Stimulated activated naive CD4-positive, alpha-beta T cell (primary cell): ENCODE data around the gene AKAP5.

Experiments
- DNase-seq, 6 experiments: peaks; one replicate each; lab custom pipeline; 2025; lab: John Stamatoyannopoulos, UW

Gene AKAP5, protein sequence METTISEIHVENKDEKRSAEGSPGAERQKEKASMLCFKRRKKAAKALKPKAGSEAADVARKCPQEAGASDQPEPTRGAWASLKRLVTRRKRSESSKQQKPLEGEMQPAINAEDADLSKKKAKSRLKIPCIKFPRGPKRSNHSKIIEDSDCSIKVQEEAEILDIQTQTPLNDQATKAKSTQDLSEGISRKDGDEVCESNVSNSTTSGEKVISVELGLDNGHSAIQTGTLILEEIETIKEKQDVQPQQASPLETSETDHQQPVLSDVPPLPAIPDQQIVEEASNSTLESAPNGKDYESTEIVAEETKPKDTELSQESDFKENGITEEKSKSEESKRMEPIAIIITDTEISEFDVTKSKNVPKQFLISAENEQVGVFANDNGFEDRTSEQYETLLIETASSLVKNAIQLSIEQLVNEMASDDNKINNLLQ

GRCh38 chr14:64465191-64465822 lies at the start of gene AKAP5:
Gene AKAP5 (plus strand): TSS chr14:64465499. CDS start chr14:64468395, 2,896 bp downstream.
- DNase-seq: peak; percentile 47 to 69 (median 60)

DNA sequence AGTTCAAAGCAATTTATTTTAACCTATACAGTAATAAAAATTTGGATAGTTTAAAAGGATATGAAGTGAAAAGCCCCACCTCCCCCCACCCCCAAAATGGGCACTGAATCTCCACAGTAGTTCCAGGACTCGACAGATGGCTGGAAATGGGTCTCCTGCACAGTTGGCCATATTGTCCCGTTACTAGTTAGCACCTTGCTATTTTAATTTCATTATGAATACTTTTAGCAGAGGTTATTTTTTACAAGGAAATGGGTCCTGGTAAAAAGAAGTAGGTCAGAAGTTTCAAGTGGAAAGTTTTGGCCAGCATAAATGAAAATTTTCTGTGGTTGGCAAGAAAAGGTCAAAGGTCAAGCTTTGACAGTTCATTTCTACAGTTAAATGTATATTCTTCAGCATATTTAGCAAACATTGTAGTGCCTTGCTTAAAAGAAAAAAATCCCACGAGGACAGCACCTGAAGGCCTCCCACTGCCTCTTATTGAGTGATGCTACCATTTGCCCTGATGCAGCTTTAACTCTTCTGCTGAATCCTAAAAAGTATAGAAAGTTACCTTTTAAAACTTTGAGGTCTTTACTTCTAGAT lies 48.9 kb upstream of the AKAP5 start:
- no peak for DNase-seq

- no peak for DNase-seq
Measured at GRCh38 chr14:64417055-64417770, 48.1 kb upstream of the AKAP5 start.

GRCh38 chr14:64417771-64418125 lies 47.6 kb upstream of the AKAP5 start:
- DNase-seq: no peak

- DNase-seq: no peak
Measured at GRCh38 chr14:64419003-64419402, 46.3 kb upstream of the AKAP5 start.

DNA sequence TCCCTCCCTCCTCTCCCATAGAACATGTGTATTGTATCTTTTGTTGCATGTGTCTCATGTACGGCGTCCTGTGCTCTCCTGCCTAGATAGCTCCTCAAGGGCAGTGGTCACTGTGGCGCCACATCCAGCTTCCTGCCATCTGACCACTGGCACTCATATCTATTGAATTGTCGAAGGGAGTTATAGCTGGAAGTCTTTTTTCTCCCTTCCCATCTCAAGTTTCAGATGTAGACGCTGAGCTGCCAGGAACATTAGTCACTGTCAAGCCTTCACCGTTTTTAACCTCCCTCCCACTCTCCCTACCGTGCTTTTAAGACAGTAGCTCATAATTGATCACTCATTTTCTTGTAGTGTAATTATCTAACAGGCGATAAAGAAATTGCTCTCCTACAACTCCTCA lies 44.1 kb upstream of the AKAP5 start:
- no peak for DNase-seq

DNA sequence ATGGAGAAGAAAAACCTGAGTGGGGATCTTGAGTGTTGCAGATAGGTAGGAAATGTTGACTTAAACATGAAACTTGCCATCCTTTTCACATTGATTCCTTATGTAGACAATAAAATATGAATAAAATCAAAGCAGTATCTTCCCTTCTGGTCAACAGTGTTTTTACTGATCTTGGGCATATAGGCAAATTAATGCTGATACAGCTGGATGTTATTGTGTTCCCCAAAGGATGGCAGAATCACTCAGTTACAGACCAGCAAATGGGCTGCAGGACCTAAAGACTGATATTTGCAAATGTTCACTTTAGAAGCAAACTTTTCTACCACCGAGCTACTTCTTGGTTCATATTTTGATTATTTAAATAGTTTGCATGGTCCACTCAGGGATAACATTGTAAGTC lies 43.3 kb upstream of the AKAP5 start:
- DNase-seq: no peak

GRCh38 chr14:64422756-64423155 lies 42.5 kb upstream of the AKAP5 start:
- no peak for DNase-seq

DNA sequence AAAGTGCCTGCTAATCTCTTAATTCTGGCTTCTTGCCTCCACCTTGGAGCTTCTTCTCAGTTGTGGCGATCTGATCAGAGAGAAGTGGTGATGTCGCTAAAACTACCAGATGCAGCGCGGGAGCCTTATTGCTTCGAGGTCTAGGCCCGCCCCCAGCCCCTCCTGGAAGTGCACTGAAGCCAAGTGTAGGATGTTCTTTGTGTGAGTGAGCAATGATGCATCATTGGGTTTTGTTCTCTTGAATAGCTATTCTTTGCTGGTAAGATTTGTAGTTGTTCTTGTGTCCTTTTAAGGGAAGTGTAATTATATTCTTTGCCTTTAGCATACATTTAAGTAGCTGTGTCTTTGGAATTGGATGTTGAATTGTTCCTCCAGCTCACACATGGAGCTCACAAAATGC lies 41.3 kb upstream of the AKAP5 start:
- DNase-seq: no peak

DNA sequence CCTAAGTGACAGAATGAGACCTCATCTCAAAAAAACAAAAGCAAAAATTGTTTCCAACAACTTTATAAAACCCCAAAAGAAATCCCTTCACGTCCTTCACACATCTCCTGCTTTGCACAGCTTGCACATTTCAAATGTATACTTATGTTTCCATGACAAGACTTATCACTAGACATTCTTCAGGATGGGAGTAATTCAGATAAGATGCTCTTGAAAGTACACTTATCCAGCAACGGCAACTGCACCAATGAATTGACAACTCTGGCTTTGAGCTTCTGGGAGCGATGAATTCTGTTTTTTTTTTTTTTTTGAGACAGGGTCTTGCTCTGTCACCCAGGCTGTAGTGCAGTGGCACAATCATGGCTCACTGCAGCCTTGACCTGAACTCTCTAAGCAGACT lies 30.8 kb upstream of the AKAP5 start:
- no peak for DNase-seq

- no peak for DNase-seq
Measured at GRCh38 chr14:64438181-64438841, 27.0 kb upstream of the AKAP5 start.

DNA sequence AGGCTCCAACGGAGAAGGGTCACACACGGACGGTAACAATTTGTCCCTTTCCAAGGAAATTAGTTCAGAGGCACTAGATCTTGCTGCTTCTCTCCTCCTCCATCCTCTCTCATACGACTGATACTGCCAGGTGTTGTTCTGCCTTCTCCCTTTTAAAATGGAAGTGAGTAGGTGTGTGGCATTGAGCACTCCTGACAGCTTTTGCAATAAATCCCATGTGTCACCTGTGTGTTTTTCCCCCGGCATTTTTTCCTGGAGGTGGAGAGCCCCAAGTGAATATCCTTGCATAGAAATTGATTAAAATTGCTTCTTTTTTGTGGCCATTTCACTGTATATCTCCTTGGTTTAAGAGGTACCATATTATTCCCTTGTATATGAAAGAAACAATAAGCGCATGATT lies 26.2 kb upstream of the AKAP5 start:
- DNase-seq: no peak

GRCh38 chr14:64440494-64440893 lies 24.8 kb upstream of the AKAP5 start:
- no peak for DNase-seq

- no peak for DNase-seq
Measured at GRCh38 chr14:64442300-64442988, 22.9 kb upstream of the AKAP5 start.

DNA sequence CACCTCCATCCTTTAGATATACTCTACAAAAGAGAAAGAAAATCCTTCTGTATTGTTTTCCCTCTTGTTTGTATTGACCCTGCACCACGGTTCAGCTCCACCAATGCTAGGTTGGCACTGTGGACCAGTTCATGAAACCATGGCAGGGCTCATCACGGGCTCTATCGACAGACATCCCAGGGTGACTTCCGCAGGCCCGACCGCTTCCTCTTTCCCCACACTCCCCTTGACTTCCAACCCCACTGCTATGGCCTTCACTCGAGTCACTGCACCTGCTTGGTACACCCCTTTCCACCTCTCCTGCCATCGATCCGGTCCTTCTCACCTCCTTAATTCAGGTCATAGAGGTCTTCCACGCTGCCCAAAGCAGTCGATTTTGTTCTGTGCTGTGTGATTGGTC lies 21.2 kb upstream of the AKAP5 start:
- no peak for DNase-seq

- no peak for DNase-seq
Measured at GRCh38 chr14:64444984-64445845, 20.1 kb upstream of the AKAP5 start.

GRCh38 chr14:64447876-64448670 lies 17.2 kb upstream of the AKAP5 start:
- DNase-seq: no peak

DNA sequence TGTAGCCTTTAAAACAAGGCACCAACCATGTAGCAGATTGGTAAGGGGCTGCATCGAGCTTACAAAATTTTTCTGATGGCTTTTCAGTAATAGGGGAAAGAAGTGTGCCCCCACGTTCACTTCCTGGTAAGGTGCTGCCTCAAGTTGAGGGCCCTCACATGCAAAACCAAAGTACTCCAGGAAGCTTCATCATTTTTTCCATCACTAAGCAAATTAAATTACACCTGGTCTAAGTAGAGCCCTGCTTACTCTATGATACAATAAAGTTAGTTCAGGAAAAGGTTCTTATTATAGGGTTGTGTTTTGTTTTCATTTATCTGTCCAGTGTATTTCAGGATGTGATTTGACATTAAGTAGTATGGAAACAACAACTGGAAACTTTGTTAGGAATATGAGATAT lies 15.0 kb upstream of the AKAP5 start:
- no peak for DNase-seq

GRCh38 chr14:64454671-64455070 lies 10.6 kb upstream of the AKAP5 start:
- DNase-seq: no peak
